Stimulated activated CD4-positive, alpha-beta T cell treated with anti-CD3 and anti-CD28 coated beads, TNF-alpha, amount 100 ng/mL, for 4 hours (primary cell): ENCODE data around the gene MORN5.

Experiments used
- DNase-seq, 3 experiments: peaks; one replicate each; pipeline ENCODE4 v3.0.0-alpha.2; 2020; ENCODE audit warnings: low read depth in 3 of 3

Gene MORN5

DNA sequence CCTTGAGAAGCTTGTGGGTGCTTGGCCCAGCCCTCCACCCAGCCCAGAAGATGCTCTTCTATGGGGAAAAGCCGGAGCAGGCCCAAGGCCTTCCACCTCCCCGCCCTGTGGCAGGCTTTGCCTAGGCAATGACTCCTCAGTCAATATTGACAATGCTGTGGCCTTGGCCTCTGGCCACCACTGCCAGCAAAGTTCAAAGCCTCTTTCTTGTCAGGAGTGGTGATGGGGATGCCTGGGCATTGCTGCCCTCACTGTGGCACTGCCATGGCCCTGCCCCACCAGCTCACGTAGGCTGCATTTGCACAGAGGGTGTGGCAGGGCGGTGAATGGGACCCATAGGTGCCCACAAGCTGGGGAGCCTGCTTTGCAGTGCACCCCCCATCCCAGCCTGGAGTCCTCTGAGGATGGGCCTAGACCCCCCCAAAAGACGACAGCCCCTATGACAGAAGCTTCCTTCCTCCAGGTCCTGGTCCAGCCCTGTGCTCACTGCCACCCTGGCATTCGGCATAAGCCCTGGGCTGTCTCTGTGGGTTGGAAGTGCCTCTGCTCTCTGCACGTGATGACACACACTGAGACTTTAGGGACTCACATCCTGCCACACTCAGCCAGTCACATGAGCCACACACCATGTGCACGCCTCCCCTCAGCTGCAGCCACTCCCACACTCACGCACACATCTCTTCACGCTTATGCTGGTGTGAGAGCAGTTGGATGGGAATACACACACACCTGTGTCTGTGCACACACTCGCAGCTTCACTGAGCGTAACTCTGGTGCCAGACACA lies 31.1 kb downstream of the MORN5 start:
- no peak for DNase-seq

DNA sequence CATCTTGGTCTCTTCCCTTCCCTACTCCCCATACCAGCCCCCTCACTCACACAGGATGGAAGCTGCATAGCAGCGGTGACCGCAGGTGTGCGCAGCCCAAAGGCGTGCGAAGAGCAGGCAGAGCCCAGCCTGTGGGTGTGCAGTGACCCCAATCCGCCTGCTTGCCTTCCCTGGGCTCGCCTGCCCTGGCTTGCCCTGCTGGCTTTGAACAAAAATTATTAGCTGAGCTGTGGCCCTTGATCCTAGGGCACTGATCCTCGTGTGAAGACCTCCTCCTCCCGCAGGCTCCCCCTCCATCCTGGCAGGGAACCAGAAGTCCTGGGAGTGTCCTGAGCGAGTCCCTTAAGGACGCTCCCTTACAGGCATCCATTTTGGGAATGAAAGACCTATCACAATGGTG lies 31.9 kb downstream of the MORN5 start:
- no peak for DNase-seq

DNA sequence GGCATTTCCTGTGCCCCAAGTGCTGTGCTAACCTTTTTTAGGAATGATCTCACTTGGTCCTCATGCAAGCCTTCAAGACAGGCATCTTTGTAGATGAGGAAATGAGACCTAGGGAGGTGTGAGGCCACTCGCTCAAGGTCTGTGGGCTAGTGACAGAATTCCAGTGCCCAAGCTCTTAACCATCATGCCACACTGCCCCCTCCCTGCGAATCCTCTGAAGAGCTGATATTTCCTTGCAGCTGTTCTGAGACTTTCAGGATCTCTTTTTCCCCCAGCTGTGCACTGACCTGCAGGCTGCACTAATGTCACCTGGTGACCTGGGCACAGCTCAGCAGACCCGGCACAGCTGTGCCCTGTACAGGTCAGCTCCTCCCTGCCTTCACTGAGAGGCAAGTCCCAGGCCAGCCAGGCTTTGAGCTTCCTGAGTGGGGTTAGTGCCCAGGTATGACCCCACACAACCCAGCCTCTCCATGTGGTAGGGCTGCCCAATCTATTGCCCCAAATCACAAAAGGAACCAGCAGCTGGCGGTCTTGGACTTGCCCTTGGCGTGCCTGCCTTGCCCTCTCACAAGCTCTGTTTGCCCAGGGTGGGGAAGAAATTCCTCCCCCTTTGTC lies 32.7 kb downstream of the MORN5 start:
- DNase-seq, result no peak

DNA sequence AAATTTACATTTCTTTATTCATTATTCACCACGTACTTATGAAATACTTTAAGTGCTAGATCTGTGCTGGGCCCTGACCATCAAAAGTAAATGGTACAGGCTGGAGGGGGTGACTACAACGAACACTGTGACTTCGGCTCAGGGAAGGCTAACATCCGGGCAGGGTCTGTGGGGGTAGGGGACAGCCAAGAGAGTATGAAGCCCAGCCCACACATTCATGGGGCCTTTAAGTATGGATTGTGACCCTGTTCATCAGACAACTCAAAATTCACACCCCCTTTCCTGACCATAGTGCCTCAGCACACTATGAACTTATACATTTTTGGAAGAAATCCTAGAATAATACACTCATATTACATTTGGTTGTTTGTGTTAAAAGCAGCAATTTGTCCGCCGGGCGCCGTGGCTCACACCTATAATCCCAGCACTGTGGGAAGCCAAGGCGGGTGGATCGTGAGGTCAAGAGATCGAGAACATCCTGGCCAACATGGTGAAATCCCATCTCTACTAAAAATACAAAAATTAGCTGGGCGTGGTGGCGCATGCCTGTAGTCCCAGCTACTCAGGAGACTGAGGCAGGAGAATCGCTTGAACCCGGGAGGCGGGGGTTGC lies 33.3 kb downstream of the MORN5 start:
- DNase-seq, result no peak

DNA sequence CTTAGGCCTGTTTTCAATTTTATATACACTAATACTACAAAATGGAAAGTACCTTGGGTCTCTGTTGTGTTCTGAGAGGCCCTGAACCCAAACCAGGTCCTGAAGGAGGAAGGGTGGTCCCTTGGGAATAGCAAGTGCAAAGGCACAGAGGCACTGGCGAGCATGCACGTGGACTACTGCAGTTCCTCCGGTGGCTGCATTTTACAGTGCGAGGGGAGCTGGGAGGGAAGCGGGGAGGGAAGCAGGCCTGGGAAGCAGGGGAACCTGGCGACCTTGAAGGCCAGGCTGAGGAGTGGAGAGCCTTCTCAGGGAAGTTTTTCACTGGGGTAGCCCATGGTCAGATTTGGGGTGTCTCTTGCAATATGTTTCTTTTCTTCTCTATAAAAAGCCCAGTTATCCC lies 33.9 kb downstream of the MORN5 start:
- DNase-seq, result no peak

DNA sequence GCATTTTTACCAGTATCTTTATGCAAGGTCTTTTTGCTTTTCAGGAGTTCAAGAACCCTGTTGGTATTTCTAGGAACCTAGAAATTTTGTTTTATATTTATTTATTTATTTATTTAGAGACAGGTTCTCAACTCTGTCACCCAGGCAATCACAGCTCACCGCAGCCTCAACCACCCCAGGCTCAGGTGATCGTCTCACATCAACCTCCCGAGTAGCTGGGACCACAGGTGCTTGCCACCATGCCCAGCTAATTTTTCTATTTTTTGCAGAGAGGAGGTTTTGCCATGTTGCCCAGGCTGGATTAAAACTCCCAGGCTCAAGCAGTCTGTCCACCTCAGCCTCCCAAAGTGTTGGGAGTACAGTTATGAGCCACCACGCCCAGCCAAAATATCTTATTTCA lies 36.2 kb downstream of the MORN5 start:
- no peak for DNase-seq

DNA sequence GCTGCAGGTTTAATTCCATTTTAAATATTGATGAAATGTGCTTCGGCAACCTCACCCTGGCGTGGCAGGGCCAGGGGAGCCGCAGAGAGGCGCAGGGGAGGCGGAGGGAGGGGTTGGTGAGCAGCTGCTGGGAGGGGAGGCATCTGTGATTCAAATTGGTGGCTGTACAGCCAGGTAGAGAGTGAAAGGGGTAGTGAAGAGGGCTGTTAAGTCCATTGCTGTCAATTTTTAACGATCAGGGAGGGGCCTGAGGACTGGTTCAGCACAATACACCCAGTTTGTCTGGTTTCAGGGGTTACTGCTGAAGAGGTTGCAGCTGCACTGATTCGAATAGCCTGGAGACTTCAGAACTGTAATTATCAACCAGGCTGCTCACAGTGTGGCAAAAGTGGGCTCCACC lies 37.7 kb downstream of the MORN5 start:
- no peak for DNase-seq

DNA sequence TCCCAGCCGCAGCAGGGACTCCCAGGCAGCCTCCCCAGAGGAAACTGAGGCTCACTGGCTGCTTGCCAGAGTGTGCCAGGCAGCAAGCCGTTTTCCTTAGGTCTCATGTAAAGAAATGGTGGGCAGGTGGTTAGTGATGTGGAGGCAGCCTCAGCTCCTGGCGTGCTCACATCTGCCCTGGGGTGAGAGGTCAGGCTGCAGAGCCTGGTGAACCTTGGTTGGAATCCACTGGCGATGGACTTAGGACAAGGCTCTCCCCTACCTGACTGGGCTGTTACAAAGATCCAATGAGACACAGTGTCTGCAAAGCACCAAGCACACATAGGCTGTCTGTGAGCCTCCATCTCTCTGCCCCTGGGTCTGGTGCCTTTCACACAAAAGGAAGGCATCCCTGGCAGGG lies 38.2 kb downstream of the MORN5 start:
- no peak for DNase-seq

DNA sequence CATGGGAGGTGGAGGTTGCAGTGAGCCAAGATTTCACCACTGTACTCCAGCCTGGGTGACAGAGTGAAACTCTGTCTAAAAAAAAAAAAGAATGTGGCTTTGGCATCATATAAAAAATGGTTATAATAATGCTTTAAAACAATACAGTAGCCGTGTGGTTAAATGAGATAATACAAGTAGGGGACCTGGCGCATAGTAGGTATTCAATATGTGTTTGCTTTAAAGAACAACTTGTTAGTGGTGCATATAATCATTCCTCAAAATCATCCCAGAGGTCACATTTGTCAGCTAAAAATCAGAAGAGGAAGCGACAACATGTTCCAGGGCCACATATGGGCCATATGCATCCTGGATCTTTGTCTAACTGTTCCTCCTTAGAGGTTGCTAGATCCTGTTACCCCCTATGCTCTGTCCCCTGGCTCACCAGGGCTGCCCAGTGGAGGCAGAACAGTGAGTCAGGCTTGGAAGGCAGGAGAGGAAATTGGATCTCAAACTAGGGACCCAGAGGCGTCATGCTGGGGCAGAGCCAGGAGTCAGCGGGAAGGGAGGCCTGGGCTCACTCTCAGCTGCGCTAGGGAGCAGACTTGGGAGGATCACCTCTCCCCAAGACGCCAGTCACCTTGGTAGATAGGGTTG lies 41.4 kb downstream of the MORN5 start:
- DNase-seq, result no peak

DNA sequence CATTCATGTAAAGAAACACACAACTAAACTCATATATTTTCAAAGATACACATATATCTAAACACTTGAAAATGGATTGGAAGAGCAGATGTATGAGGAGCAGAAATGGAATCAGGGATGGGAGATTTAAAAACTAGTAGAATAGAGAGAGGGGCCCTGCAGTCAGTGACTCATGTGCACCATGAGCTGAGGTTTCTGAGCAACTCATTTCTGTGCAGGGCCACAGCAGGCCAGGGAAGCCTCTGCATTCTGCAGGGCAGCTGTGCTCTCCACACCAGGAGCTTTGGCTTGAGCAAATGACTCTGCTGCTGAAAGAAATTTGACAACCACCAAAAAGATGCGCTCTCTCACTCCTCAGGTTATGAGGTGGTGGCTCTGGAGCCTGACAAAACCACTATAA lies 41.9 kb downstream of the MORN5 start:
- no peak for DNase-seq

DNA sequence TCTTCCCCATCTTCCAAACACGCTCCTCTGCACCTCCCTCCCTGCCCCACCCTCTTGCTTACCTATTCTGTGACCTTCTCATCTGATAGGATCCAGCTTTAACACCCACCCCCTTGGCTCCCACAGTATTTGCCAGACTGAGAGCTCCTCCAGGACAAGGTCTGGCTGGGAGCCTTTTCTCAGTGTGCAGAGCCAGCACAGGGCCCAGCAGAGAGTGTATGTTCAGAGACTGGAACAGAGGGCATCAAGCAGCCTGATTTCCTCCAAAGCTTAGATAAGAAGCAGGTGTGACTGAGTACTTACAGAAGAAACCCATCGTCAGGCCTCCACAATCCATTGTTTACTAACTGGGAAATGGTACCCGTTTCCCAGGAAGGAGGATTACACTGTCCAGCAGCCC lies 42.4 kb downstream of the MORN5 start:
- no peak for DNase-seq

DNA sequence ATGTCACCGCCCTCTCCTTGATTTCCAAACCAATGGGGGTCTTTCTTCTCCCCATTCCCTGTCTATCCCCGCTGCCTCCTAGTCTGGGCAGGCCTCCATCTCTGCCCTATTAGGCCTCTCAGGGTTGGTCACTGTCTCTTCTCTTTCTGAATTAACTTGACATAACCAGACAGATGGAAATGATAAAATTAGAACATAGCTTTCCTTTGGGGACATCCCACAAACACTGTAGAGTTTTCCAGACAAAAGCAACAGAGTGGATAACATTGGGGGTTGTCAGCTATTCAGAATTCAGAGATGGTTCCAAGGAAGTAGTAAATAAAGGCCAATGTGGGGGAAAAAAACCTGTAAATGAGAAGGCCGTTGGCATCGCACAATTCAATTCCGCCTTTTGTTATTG lies 44.3 kb downstream of the MORN5 start:
- no peak for DNase-seq

DNA sequence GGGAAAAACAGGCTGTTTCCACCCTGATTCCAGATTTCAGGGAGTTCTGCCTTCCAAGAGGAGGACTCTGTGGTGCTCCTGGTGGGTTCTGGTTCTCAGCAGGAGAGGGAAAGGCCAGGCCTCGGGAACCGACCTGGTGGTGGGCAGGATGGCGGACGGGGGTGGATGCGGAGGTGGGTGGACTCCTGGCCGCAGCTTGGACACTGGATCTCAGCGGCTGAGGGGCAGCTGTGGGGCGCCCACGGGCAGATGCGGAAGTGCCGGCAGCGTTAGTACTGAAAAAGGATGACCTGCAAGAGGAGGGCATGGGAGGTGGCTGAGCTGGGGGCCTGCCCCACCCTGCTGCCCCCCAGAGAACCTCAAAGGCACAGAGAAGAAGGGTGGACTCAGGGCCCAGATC lies 44.8 kb downstream of the MORN5 start:
- no peak for DNase-seq

DNA sequence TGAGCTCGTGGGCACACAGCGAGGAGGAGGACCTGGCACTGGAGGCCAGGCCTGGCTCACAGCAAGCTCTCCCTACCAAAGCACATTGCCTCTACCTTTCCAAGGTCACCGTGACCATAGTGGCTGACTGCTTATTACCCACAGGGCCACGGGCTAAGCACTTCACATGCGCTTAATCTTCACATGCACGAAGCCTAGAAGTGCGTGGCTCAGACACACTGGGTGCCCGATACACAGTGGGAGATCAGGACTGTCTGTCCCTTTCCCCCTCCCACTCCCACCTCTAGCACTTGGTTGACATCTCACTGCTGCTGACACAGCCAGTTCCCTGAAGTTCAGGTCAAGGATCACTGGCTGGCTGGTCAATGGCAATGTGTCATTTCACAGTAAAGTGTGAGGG lies 45.5 kb downstream of the MORN5 start:
- DNase-seq, result no peak

DNA sequence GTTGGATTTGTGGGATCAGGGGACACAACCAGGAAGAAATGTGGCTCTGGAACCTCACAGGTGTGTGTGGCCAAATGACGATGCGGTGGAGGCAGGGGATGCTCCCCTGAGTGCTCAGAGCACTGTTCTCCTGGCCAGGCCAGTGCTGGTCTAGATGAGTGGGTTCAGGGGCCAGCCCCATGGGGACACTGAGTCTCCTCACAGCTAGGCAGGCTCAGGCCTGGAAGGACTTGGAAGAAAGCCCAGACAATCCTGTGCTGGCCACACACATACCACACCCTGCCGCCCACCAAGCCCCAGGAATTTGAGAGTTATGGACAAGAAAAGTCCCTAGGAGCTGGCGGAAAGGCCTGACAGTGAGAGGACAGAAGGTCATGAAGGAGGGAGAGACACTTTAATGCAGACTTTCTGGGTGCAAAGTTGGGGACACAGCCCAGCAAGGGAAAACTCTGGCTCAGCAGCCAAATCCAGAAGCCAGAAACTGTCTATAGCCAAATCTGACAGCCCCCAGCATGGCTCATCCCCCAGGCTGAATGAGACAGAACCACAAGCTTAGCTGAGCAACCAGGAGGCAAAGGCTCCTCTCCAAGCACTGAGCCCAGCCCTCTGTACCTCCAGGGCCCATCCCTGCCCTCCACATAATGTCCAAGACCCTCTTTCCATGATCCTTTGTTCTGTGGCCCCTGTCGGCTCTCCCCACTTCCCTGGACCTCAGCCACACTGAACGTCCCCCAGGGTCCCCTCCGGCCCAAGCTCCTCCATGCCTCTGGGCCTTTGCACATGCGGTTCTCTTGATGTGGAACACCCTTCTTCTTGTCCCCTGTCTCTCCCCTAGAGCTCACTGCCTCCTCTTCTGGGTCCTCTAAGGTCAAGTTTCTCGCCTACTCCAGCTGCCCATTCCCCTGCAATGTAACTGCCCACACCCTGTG lies 46.7 kb downstream of the MORN5 start:
- no peak for DNase-seq

DNA sequence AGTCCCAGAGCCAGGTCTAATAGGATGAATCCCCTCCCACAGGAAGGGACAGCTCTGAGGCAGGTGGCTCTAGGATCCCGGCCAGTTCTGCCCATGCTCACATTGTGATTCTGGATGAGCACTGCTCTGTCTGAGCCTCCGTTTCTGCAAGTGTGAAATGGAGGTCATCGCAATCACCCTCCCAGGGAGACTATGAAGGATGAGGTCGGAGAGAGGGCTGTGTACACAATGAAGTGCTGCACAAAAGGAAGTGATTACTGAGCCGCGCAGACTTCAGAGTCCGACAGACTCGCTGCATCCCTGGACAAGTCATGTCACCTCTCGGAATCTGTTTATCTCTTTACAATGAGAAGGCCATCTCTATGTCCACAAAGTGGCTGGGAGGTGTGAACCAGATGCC lies 47.4 kb downstream of the MORN5 start:
- DNase-seq, result no peak

DNA sequence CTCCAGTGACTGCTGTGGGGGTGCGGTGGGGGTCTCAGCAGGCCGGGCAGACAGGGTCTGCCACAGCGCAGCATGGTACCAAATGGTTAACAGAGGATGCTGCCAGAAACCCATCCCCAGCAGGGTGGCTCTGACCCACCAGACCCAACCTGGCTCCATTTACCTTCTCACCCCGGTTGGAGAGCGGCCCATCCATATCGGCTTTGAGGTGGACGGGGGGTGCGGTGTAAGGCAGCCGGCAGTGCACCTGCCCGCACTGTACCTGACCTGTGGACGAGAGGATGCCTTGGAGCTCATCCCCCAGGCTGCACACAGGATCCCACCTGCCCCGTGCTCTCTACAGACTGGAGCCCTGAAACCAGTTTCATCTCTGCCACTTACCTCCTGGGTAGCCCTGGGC lies 49.7 kb downstream of the MORN5 start:
- no peak for DNase-seq

DNA sequence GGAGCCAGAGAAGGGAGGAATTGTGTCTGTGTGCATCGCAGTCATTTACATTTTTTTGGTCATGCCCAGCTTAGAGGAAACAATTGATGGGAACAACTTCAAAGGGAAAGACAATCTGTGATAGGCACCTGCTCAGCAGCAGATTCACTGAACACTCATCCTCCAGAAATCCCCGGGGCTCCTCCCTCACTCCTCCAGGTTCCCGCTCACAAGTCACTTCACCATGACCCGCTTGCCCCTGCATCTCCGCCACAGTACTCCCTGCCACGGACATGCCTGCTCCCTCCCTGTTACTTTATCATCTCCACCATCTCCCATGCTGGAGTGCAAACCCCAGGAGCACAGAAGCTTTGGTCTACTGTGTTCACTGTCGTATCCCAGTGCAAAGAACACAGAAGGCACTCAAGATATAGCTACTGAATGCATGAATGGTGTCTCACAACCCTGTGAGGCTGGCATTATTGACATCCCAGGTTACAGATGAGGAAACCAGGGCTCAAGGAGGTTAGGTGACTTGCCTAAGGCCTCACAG lies 52.8 kb downstream of the MORN5 start:
- no peak for DNase-seq

DNA sequence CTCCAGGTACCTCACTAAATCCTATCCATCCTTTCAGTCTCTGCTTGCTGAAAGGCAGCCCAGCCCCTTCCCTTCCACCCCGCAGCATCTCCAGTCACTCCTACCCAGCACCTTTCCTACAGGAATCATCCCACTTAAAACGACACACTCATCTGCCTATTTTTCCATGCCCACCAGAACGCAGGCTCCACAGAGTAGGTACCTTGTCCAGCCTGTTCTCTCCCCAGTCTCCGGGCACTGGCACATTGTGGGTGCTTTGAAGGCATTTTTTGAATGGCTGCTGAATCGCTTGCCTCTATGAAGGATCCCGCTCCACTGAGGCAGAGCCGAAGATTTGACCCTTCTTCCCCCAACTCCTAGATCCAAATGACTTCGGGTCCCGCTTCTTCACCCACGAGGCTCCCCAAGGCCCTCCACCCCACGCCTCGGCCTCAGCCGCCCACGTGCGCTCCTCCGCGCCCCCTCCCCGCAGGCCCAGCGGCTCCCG lies 53.4 kb downstream of the MORN5 start:
- DNase-seq, result no peak

DNA sequence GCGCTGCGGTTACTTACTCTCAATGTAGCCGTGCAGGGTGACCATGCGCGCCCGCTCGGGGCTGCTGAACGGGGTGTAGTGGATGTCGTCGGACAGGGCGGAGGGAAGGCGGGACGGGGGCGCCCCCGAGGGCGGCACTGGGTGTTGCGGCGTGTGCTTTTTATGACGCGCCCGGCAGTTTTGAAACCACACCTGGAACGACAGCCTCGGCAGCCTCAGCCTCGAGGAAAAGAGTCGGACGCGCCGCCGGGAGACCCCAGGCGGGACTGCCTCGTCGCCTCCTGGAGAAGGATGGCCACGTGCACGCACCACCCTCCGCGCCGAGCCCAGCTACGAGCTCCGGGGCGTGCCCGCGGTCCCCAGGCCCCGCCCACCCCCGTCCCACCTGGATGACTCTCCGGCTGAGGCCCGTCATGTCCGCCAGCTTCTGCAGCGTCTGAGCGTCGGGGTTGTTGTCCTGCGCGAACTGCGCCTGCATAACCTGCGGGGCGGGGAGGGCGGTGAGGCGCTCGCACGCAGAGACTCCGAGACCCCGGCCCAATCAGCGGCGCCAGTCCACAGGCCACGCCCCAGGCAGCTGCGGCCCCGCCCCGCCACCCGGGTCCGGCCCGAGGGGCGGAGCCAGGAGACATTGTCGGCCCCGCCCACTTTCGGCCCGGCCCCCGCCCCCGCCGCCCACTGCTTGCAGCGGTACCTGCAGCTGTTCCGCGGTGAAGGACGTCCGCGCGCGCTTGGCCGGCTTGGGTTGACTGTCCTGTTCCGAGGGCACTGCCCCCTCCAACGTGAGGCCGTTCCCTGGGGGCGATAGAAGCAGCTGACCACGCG lies 54.1 kb downstream of the MORN5 start:
- peak; percentile 20 to 29 (median 23) for DNase-seq
